HG02981 (cell line): ENCODE measurements around the gene AGPAT3.

Experiments
- ATAC-seq: cut with Tn5 transposase; IDR thresholded peaks from one replicate; pipeline ENCODE4 v1.9.1; 2021; ENCODE audit warnings: mild to moderate bottlenecking, moderate library complexity; ENCODE audit not compliant: unreplicated experiment

AGPAT3 gene

DNA sequence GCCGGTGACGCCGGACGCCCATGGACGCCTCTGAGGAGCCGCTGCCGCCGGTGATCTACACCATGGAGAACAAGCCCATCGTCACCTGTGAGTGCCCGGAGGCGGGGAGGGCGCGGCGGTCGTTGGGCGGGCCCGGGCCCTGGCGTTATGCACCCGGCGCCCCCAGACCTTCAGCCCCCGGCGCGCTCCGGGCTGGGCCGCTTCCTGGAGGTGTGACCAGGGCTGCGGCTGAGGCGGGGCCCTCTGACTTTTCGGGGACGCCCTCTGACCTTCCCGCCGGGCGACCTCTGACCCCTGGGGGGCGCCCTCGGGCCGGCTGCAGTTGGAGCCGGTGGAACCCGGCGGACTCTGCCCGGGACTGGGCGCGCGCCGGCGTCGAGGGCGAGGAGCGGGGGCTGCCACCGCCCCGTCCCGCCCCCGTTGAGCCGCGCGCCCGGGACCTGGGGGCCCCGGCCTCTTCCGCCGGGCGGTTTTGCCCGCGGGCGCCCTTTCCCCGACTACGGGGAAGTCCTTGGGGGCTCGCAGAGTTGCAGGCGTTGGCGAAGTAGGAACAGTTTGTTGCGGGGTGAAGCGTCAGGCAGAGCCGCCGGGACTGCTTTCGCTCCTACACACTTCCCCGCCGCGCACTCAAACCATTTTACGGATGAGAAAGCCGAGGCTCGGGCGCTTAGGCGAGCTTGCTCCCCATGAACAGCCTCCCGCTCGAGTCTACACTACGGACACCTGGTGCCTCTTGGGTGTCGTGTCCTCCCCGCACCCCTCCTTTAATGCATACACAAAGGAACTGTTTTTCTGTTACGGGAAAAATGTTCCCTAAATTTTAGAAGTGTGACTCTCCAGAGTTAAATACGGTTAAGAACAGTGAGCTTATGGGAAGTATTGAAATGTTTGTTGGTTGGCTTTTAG, 147.7 kb downstream of the AGPAT3 start:
- ATAC-seq = peak; percentile 58

DNA sequence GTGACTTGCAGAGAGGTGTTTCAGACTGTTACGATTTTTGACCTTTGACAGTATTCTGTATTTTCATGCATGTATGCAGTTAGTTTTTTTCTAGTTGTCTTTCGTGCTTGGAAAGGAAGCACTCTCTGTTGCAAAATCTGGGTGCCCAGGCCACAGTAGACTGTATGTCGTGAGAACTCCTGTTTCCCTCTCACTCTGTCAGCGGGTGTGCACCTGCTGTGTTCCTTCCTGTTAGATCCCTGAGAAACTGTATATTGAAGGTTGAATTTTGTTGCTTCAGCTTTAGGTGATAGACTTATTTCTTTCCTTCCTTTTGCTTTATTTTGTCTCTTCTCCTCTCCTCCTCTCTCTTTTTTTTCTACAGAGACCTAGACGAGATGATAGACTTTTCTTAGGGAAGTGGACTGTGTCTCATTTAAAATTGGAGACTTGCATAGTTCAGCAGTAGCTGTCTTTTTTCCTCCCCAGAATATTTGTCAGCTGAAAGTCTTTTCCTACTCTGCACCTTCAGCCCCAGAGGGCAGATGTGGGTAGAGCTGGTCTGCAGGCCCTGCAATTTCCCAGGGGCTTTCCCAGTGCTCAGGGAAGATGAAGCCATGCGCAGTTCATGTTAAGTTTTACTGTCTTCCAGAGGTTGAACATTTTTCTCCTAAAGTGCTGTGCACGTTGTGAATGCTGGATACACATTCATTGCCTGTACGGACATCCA, 148.5 kb downstream of the AGPAT3 start:
- ATAC-seq = no peak

DNA sequence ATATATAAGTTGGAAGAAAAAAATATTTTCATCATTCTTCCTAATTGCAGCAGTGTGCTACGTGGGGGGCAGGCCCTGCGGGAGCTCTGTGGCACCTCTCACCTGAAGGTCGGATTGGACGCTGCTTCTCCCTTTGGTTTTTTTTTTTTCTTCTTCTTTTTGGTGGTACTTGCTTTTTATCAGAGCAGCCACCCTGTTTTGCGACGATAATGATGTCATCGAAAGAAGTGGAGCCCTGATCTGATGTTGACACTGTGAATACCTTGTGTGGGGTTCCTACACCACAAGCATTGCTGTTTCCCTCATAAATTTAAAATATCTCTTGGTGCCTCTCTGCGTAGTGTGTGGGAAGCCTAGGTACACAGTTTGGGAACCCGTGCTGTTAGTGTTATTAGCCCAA, 152.6 kb downstream of the AGPAT3 start:
- ATAC-seq = no peak

DNA sequence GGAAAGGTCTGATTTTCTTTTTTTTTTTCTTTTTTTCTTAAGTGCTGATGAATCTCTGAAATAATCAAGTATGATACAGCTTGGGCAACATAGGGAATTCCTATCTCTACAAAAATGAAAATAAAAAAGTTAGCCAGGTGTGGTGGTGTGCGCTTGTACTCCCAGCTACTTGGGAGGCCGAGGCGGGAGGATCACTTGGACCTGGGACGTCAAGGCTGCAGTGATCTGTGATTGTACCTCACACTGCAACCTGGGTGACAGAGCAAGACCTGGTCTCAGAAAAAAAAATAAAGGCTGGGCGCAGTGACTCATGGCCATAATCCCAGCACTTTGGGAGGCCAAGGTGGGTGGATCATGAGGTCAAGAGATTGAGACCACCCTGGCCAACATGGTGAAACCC, 153.1 kb downstream of the AGPAT3 start:
- no peak for ATAC-seq

DNA sequence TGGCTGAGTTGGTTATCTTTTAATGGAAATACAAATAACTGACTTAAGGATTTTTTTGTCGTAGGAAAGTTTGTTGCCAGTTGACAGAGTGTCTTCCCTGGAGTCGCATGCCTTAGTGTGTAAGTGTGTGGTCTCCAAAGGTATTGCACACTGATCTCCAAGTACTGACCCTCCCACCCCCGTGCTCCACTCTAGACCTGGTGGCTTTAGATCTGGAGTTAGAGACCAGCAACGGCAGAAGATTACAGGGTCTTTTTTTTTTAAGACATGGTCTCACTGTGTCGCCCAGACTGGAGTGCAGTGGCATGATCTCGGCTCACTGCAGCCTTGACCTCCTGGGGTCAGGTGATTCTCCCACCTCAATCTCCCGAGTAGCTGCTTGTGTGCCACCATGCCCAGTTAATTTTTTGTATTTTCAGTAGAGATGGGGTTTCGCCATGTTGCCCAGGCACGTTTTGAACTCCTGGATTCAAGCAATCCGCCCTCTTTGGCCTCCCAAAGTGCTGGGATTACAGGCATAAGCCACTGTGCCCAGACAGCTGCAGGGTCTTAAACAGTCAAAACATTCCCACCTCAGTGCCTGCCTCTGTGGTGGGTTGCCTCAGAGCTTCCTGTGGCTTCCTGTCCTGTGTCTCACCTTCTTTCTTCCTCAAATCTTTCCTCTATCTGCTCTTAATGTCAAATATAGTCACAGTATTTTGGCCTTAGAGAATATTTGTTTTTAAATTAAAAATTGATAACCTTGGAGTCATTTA, 154.0 kb downstream of the AGPAT3 start:
- ATAC-seq = no peak

DNA sequence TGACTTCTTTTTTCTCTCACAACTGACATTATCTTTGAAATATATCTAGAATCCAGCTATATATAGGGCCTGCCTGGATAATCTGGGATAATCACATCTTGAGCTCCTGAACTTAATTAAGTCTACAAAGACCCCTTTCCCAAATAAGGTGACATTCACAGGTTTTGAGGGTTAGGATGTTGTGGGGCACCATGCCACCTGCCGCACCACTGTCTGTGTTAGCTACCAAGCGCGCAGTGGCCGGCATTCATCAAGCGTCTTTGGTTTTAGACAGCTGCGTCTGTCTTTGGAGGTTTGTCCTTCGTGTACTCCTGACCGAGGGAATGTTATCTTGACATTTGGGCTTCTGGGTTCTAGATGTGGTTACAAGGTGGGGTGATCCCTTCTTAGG, 154.5 kb downstream of the AGPAT3 start:
- ATAC-seq = no peak

DNA sequence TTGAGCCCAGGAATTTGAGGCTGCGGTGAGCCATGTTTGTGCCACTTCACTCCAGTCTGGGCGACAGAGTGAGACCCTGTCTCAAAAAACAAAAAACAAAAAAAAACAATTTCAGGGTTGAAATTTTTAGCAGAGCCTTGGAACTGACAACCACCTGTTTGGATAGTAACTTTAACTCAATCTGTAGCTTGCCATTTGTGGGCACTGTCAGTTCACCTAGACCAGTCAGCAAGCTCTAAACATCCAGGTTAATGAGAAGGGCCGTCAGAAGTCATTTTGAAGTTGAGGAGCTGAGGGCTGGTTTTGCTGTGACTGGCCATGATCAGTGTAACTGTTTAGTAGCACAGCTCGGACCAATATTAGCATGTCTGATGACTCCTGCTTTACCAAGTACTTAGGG, 155.5 kb downstream of the AGPAT3 start:
- no peak for ATAC-seq

DNA sequence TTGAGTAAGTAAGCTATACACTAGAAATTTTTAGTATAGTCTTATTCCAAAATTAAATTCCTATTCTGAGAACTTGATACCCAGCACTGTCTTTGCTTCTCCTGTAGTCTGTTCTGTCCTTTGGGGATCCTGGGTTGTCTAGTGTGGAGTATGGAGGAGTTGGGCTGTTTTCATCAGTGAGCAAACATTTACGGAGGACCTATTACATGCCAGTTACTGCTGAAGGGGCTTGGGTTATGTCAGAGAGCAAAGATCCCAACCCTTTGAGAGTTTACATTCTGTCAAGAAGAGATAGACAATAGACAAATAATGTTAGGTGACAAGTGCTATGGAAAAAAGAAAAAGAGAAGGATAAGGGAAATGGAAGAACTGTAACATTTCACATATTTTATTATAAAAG, 156.0 kb downstream of the AGPAT3 start:
- ATAC-seq = no peak

DNA sequence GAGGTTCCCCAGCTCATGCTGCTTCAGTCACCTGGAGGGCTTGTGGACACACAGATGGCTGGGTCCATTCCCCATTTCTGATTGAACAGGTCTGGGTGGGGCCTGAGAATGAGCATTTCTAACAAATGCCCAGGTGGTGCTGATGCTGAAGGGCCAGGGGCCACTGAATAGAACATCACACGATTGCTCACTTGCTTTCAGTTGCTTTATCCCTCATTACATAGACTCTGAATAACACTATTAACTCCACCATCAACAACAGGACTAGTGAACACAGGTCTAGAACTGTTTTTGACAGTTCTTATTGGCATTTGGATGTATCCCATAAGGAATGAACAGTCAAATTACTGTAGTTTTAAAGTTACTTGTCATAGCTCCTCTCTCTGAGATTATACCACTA, 159.2 kb downstream of the AGPAT3 start:
- ATAC-seq = no peak

DNA sequence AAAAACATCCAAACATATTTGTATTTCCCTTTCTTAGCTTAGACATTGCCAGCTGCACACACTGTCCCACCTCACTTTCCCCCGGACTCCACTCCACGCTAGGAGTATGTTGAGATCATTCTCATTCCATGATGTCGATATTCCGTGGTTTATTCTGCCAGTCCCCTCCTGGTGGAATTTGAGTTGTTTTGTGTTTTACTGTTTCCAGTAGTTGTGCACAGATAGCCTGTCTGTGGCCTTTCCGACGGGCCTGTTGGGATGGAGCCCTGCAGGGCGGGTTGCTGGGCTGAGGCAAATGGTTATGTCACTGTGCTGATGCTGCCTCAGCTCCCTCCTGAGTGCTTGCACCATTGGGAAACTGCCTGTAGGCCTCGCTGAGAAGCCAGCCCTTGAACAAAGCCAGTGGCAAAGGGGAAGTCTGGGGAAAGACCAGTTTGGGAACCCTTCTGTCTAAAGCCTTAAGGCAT, 159.9 kb downstream of the AGPAT3 start:
- ATAC-seq = no peak

DNA sequence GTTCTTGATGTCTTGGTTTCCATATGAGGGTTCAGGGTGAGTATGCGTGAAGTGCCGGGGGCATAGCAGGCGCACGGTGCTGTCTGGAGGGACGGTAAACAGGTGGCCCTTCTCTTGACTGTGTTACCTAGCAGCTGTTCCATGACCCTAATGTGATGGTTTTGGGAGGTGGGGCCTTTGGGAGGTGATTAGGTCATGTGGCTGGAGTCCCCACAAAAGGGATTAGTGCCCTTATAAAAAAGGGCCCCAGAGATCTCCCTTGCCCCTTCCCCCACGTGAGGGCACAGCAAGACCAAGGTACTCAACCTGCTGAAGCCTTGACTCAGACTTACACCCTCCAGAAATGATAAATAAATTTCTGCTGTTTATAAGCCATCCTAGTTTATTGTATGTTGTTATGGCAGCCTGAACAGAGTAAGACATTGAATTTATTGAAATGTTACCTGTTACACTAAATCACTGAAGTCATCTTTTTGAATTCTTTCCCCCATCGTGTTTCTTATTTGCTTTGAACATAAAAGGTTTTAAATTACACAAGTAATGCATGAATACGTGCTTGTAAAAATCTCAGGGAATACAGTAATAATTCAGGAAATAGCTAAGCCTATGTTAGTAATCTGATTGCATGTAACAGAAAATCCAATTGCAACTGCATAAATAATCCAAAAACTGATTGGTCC, 162.7 kb downstream of the AGPAT3 start:
- no peak for ATAC-seq

DNA sequence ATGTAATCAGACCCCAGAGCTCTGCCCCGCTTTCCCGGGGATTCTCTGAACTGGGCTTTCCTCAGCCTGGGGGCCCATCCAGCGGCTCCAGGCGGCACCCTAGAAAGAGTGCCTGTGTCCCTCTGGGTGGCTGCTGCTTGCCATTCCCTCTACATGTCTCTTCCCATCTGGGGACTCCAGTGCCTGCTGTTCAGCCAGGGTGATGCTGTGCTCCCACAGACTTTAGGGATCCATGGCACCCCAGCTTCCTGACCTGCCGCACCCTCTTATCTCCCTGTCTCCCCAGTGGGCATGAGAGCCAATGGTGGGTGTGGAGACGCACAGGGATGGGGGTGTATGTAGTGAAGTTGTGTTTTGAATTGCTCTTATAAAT, 163.2 kb downstream of the AGPAT3 start:
- no peak for ATAC-seq

DNA sequence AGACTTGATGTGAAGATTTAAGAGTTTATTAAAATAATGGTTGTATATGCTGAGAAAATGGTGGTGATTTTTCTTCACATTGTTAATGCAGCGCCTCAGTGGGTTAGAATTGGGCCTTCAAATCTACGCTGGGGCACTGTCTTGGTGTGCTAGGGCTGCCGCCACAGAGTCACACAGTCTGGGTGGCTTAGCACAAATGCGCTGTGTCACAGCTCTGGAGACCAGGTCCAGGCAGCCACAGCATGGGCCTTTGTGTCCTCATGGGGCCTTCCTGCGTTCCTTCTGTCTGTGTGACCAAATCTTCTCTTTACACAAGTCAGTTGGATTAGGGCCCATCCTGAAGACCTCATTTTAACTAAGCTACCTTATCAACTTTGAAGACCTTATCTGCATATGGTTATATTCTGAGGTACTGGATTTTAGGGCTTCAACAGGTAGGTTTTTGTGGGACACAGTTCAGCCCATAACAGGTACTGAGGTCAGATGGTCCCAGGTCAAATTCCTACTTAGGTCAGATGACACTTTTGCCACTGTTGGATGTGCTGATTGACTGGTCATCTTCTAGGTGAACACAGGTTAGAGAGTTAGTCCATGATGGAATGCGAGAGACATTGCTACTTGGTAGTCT, 164.6 kb downstream of the AGPAT3 start:
- no peak for ATAC-seq

DNA sequence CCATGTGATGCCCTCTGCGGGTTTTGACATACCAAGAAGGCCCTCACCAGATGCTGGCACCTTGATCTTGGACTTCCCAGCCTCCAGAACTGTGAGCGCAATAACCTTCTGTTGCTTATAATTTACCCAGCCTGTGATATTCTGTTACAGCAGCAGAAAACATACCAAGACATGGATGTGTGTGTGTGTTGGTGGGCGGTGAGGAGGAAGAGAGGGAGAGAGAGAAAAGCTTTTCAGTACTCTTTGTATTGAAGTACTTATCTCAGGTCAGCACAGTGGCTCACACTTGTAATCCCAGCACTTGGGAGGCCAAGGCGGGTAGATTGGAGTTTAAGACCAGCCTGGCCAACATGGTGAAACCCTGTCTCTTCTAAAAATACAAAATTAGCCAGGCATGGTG, 170.2 kb downstream of the AGPAT3 start:
- ATAC-seq = no peak
